NCI-H345 treated with DMSO at 0.1 percent for 48 hours (cell line): Measurements from ENCODE around the gene CNTNAP2.

Experiments
- DNase-seq: peaks from one replicate; lab custom pipeline; 2025; ENCODE audit not compliant: unreplicated experiment; lab: John Stamatoyannopoulos, UW

CNTNAP2 gene

GRCh38 chr7:146414373-146414772 lies 297.8 kb downstream of the CNTNAP2 start:
- DNase-seq = no peak

- no peak for DNase-seq
These were observed 298.3 kb downstream of the CNTNAP2 start for GRCh38 chr7:146414937-146415336.

GRCh38 chr7:146417176-146417575 lies 300.6 kb downstream of the CNTNAP2 start:
- no peak for DNase-seq

DNA sequence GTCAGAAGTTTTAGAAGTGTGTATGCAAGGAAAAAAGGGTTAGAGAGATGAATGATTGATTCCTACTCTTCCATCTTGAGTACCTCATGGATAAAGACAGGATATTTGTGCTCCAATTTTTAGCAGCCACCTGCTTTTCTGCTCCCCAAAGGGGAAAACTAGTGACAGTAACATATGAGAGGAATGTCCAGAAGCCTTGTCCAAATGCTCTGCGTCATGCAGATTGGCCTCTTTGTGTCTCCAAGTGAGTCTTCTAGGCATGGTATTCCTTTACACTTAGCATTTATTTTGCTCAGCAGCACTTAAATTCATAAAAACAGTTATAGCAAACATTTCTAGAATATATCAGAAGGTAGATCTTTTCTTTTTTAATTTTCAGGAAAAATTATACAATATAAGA lies 306.8 kb downstream of the CNTNAP2 start:
- no peak for DNase-seq

GRCh38 chr7:146424084-146424483 lies 307.5 kb downstream of the CNTNAP2 start:
- DNase-seq = no peak

- no peak for DNase-seq
These were observed 316.9 kb downstream of the CNTNAP2 start for GRCh38 chr7:146433501-146433900.

GRCh38 chr7:146443102-146443501 lies 326.5 kb downstream of the CNTNAP2 start:
- DNase-seq = no peak

DNA sequence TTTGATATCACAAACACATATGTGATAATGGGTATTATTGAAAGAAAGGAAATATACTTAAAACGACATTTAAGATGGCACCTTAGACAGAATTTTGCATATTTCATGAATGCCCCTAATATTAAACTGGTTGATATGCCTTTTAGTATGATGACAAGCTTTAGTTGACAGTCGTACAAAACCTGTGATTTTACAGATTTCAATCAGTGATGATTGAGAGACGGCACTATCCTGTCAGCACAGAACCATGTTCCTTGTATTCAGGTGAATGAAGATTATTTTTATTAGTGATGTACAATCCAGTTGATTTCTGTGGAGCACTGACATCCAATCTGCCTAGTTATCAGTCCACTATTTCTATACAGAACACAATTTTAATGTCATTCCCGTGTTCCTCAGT lies 333.0 kb downstream of the CNTNAP2 start:
- DNase-seq = no peak

- DNase-seq = no peak
These were observed 338.6 kb downstream of the CNTNAP2 start for GRCh38 chr7:146455091-146455655.

- DNase-seq = no peak
These were observed 362.4 kb downstream of the CNTNAP2 start for GRCh38 chr7:146479040-146479439.

- no peak for DNase-seq
These were observed 369.9 kb downstream of the CNTNAP2 start for GRCh38 chr7:146486519-146486918.

- no peak for DNase-seq
These were observed 375.4 kb downstream of the CNTNAP2 start for GRCh38 chr7:146492017-146492416.

GRCh38 chr7:146494952-146495596 lies 378.5 kb downstream of the CNTNAP2 start:
- DNase-seq = no peak

- DNase-seq = no peak
These were observed 380.1 kb downstream of the CNTNAP2 start for GRCh38 chr7:146496657-146497056.

DNA sequence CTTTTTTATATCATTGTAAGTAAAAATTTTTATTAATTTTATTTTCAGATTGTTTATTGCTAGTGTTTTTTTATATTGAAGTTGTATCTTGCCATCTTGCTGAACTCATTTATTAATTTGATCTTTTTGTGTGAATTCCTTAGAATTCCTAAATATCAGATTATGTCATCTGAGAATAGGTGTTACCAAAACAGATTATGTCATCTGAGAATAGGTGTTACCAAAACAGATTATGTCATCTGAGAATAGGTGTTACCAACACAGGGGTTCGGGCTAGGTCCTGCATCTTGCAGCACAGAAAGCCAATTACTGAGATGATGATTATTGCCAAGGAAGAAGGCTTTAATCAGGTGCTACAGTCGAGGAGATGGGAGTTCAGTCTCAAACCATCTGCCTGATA lies 383.4 kb downstream of the CNTNAP2 start:
- DNase-seq = no peak

GRCh38 chr7:146503844-146504243 lies 387.2 kb downstream of the CNTNAP2 start:
- DNase-seq = no peak

DNA sequence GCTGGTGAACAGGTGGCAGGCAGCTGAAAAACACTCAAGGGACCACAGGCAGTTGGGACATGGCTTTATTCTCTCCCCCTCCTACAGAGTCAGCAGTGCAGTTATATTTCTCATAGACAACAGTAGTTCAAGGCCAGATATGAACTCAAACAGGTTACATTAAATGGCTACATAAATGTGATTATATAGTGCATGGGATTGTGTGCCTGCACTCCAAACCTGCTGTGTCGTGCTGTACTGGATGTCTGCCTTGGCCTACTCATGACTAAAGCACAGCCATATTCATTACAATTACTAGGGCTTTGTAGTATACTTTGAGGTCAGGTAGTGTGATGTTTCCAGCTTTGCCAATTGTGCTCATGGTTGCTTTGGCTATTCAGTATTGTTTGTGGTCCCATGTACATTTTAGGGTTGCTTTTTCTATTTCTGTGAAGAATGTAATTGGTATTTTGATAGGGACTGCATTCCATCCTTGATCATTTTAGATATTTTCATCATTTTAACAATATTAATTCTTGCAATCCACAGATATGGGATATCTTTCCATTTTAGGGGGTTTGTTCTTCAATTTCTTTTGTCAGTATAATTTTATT lies 393.6 kb downstream of the CNTNAP2 start:
- no peak for DNase-seq

- DNase-seq = no peak
These were observed 397.7 kb downstream of the CNTNAP2 start for GRCh38 chr7:146514304-146514703.

DNA sequence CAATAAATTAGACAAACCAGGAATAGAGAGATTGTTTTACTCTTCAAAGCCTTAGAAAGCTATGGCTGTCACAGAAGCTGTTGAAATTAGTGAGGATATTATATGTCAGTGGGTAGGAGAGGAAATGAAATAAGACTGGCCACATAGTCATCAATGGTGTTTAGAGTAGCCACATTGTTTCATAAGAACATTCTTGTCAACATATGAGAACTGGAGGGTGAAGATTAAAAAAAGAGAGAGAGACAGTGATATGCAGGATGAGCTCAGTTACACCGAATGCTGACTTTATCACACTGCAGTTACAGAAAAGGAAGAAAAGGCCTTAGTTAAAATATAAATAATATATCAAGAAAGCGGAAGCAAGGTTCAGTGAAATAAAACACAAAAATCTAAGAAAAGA lies 412.0 kb downstream of the CNTNAP2 start:
- DNase-seq = no peak

- no peak for DNase-seq
These were observed 423.2 kb downstream of the CNTNAP2 start for GRCh38 chr7:146539836-146540235.

- no peak for DNase-seq
These were observed 425.5 kb downstream of the CNTNAP2 start for GRCh38 chr7:146542101-146542500.

DNA sequence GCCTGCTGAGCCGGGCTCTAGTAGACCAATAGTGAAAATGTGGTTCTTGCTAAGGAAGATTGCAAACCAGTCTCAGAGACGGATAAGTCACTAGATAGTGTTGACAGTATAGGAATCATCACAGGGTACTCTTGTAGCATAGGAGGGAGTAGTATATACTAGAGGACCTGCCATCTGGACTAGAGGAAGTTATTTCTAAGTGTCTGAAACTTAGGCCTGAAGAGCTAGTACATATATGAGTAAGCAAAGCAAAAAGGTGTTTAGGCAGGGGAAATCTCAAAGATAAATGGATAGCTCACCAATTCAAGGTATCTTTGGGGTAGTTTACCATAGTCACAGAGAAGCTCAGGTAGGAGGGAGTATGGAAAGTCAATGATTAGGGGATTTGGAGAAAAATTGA lies 428.1 kb downstream of the CNTNAP2 start:
- DNase-seq = no peak

DNA sequence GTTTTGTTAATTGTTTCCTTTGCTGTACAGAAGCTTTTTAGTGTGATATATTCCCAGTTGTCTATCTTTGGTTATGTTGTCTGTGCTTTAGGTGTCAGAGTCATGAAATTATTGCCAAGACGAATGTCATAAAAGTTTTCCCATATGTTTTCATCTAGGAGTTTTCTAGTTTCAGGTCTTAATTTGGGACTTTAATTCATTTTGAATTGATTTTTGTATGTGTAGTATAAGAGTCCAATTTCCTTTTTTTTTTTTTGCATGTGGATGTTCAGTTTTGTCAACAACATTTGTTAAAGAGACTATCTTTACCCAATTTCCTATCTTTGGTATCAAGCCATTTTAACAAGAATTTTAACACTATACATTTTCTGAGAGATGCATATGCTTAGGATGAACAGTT lies 432.2 kb downstream of the CNTNAP2 start:
- no peak for DNase-seq
